ENCODE measurements around the gene ZFYVE28.
A peak's percentile ranks its signal among the peaks of the same experiment; 100 is the strongest.
"Not testable (repeated sequence)": the region's sequence is repeated elsewhere in the genome, so short reads cannot be mapped to it uniquely, and the experiment has no call there.

Gene ZFYVE28

GRCh38 chr4:2289955-2290333 lies 128.5 kb downstream of the ZFYVE28 start:
- DNase-seq (ENCODE audit: low read depth in 1 of 2, low spot score in 1 of 2): no peak

DNA sequence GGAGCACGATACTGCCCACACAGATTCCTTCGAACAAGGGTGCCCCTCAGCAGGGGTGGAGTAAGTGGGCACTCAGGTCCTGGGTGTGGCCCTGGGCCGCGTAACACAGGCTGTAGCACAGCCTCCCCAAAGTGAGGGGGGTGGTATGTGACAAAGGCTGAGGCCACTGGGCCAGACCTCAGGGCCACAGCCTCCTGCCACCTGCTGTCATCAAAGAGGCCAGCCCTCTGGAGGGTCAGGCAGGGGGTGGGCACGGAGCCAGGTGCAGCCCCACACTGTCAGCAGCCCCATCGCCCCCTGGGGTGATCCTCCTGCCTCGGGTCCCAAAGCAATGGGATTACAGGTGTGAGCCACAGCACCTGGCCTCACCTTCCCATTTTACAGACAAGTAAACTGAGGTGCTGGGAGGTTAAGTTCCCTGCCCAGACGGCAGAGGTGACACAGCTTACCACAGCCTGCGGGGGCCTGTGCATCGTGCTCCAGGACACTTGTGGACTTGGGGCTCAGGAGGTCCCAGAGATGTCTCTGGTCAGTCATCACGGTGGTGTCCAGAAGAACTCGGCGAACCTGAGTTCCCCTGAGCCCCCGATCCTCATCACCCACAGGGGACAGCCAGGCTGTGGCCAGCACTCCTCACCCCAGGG lies 129.0 kb downstream of the ZFYVE28 start:
- DNase-seq (ENCODE audit: low read depth in 1 of 2, low spot score in 1 of 2): no peak

- no peak for DNase-seq (ENCODE audit: low read depth in 1 of 2, low spot score in 1 of 2)
Measured at GRCh38 chr4:2288051-2288541, 130.3 kb downstream of the ZFYVE28 start.

- DNase-seq (ENCODE audit: low read depth in 1 of 2, low spot score in 1 of 2): no peak
Measured at GRCh38 chr4:2287594-2287915, 130.9 kb downstream of the ZFYVE28 start.

GRCh38 chr4:2286904-2287593 lies 131.4 kb downstream of the ZFYVE28 start:
- DNase-seq (ENCODE audit: low read depth in 1 of 2, low spot score in 1 of 2): no peak

DNA sequence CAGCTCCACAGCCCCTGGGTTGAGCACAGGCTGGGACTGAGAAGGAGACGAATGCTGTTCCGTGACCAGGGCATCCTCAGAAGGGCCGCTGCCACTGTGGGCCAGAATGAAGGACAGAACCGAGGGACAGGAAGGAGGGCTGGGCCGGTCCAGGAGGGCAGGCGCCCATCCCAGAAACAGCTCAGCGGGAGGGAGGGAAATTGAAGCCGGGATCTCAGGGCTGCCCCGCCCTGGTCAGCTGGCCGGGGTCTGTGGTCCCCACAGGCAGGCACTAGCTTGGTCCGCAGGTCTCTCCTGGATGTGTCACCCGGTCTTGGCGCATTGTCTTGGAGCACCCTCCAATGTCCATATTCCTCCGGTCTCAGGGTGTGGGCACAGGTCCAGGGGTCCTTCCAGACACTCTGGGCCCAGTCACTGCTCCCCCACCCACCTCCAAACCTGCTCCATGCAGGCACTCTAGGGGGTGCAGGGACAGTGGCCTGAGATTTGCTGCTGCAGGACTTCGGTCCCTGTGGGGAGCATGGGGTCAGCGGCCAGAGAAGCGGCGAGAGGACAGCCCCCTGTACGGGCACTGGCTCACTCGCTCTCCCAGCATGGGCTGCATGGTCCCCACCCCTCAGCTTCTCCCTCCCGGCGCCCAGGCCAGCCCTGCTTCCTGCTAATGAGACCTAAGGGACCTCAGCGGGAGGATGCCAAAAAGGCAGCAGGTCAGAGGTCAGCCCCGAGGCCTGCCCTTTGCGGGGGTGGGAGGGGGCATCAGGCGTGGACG lies 132.6 kb downstream of the ZFYVE28 start:
- no peak for DNase-seq (ENCODE audit: low read depth in 1 of 2, low spot score in 1 of 2)

- no peak for DNase-seq (ENCODE audit: low read depth in 1 of 2, low spot score in 1 of 2)
Measured at GRCh38 chr4:2284934-2285612, 133.4 kb downstream of the ZFYVE28 start.

- DNase-seq (ENCODE audit: low read depth in 1 of 2, low spot score in 1 of 2): no peak
Measured at GRCh38 chr4:2284161-2284933, 134.1 kb downstream of the ZFYVE28 start.

- DNase-seq (ENCODE audit: low read depth in 1 of 2, low spot score in 1 of 2): no peak
Measured at GRCh38 chr4:2283199-2283711, 135.2 kb downstream of the ZFYVE28 start.

DNA sequence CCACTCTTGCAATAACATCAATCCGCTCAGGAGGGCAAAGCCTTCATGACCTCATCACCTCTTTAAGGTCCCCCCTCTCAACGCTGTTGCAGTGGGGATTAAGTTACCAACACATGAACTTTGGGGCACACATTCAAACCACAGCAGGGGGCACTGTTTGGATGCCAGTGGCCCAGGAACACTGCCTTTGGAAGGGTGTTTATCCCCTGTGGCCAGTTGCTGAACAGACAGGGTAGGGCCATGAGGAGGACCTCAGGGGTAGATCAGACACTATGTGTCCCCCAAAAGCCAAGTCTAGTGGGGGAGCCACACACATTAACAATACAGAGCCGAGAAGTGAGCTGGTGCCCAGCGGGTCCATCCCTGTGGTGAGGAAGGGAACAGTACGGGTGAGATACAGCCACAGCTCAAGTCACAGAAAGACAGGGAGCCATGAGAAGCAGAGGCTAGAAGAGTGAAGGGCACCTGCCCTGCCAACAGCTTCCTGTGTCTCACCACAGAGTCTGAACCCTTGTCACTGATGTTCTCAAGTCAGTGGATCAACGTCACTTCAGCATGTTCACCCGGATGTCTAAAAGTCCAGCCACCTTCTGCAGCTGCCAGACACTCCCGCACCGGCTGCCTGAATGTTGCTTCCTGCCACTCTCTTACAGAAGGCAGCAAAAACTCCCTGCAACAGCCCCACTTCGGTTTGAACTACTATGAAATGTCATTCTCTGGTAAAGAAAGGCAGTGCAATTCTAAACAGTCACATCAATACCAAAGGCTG lies 136.7 kb downstream of the ZFYVE28 start:
- peak in 1 of 2 donors; percentile 69 for DNase-seq (ENCODE audit: low read depth in 1 of 2, low spot score in 1 of 2)

DNA sequence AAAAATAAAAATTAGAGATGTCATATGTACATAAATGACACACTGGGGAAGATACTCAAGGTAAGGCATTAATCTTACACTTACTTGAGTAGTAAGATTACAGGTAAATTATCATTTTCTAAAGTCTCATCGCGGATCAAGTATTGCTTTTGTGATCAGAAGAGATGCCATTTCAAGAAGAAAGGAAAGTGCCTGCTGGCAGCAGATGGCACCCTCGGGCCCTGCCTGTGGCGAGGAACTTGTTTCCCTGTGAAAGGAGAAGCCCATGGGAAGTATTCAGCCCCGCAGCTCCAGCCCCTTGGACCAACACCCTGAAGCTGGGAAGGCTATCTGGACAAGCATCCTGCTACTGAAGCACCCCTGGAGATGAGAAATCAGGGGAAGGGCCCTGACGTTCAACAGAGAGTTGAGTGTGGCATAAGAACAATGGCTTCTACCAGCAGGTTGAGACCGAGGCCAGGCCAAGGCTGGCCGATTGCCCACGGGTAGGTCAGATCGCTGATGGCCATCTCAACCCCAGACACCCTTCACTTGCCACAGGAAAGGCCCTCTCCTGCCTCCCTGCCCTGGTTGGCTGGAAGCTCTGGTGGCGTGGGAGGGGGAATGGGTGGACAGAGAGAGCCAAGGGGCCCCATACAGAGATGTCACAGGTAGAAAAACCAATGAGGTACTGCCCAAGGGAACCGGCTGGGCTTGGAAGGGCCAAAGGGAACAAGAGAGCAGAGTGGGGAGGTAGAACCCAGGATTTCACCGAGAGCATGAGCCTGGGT lies 137.7 kb downstream of the ZFYVE28 start:
- no peak for DNase-seq (ENCODE audit: low read depth in 1 of 2, low spot score in 1 of 2)

DNA sequence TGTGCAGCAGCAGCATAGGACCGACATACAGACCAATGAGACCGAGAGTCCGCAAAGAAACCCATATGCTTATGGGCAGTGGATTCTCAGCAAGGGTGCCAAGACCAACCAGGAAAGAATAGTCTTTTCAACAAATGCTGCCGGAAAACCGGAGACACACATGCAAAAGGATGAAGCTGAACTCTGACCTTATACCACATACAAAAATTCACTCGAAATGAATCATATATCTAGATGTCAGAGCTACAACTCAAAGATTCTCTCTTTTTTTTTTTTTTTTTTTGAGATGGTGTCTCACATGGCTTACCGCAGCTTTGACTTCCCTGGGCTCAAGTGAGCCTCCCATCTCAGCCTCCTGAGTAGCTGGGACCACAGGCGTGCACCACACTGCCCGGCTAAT lies 140.5 kb downstream of the ZFYVE28 start:
- no peak for DNase-seq (ENCODE audit: low read depth in 1 of 2, low spot score in 1 of 2)

DNA sequence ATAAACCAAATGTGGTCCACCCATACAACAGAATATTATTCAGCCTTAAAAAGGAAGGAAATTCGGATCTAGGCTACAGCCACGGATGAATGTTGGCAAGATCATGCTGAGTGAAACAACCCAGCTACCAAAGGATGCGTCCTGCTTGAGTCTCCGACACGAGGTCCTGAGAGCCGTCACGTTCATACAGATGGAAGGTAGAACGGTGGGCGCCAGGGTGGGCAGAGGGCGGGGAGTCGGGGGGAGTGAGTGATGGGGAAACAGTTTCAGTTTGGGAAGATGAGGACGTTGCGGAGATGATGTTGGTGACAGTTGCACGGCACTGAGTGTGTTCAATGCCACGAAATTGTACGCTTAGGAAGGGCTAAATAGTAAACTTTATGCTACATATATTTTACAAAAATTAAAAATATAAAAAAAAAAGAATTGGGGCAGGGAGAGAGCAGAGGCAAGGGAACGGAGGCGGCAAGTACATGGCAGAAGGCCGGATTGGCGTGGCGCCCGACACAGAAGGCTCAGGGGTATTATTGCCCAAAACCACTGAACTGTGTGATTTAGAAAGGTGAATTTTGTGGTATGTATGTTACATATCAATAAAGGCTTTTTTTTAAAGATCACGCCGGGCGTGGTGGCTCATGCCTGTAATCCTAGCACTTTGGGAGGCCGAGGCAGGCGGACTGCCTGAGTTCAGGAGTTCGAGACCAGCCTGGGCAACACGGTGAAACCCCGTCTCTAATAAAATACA lies 141.7 kb downstream of the ZFYVE28 start:
- DNase-seq (ENCODE audit: low read depth in 1 of 2, low spot score in 1 of 2): no peak

DNA sequence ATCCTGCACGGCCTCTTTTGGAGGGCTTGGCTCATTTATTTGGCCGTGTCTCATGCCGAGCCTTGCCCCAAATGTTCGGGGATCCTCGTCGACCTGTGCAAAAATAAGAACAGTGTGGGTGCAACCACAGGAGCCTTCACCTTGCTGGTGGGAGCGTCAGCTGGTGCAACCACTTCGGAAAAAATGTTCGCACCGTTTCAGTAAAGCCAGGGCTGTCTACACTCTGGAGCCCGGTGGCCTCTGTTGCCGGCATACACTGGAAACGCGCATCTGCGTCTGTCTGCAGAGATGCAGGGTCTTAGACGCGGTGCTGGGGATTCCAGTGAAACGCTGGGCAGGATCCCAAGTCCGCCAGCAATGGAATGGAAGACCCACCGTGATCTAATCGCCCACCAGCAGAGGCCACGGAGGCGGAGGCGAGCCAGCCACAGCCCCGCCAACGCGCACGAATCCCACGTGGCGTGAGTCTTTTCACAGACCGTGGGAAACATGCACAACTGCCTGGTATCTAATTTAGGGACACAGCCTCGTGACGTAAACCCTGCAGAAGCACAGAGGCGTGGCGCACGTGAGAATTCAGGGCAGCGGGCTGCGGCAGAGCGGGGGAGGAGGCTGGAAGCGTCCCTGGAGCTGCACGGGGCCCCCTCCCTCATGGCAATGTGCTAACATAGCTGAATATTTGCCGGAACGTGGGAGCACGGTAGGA lies 142.7 kb downstream of the ZFYVE28 start:
- no peak for DNase-seq (ENCODE audit: low read depth in 1 of 2, low spot score in 1 of 2)

GRCh38 chr4:2275044-2275397 lies 143.4 kb downstream of the ZFYVE28 start:
- DNase-seq (ENCODE audit: low read depth in 1 of 2, low spot score in 1 of 2): not testable (repeated sequence)

DNA sequence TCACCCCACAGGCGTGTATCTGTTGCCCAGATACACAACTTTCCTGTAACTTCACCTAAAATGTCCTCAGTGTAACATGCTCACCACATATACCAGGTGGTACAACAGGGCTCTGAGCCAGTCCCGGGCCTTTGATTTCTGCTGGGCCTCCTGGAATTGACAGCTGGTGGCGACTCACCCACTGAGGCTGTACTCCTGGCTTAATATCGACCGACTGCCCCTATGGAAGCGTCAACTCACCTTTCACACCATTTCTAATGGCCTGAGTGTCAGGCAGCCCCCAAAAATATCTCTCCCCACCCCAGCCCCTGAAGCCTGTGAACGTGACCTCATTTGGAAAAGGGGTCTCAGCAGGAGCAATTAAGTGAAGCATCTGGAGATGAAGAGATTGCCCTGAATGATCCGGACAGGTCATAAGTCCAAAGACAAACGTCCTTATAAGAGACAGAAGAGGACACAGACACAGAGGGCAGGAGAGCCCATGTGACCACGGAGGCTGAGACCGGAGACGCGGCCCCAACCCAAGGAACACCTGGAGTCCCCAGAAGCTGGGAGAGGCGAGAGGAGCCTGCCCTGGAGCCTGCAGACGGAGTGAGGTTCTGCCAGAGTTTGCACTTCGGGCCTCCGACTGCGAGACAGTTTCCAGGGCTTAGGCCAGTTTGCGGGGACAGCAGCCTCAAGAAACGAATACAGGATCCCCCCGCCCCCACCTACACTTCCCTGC lies 144.0 kb downstream of the ZFYVE28 start:
- no peak for DNase-seq (ENCODE audit: low read depth in 1 of 2, low spot score in 1 of 2)

GRCh38 chr4:2273657-2274319 lies 144.7 kb downstream of the ZFYVE28 start:
- no peak for DNase-seq (ENCODE audit: low read depth in 1 of 2, low spot score in 1 of 2)

Data from stimulated activated CD4-positive, alpha-beta T cell treated with anti-CD3 and anti-CD28 coated beads, Interleukin-15, amount 100 ng/mL, for 1 hour (primary cell).